Hematopoietic multipotent progenitor cell treated with erythropoietin and hydrocortisone succinate and interleukin-3 and kit ligand, for 17 days (in vitro differentiated cells): ENCODE results near the gene CROCC2.
"Not testable (repeated sequence)": the region's sequence is repeated elsewhere in the genome, so short reads cannot be mapped to it uniquely, and the experiment has no call there.

Source experiments
- DNase-seq: peaks from one replicate; pipeline ENCODE4 v3.0.0-alpha.2; 2015; ENCODE audit warnings: low spot score

Gene CROCC2

DNA sequence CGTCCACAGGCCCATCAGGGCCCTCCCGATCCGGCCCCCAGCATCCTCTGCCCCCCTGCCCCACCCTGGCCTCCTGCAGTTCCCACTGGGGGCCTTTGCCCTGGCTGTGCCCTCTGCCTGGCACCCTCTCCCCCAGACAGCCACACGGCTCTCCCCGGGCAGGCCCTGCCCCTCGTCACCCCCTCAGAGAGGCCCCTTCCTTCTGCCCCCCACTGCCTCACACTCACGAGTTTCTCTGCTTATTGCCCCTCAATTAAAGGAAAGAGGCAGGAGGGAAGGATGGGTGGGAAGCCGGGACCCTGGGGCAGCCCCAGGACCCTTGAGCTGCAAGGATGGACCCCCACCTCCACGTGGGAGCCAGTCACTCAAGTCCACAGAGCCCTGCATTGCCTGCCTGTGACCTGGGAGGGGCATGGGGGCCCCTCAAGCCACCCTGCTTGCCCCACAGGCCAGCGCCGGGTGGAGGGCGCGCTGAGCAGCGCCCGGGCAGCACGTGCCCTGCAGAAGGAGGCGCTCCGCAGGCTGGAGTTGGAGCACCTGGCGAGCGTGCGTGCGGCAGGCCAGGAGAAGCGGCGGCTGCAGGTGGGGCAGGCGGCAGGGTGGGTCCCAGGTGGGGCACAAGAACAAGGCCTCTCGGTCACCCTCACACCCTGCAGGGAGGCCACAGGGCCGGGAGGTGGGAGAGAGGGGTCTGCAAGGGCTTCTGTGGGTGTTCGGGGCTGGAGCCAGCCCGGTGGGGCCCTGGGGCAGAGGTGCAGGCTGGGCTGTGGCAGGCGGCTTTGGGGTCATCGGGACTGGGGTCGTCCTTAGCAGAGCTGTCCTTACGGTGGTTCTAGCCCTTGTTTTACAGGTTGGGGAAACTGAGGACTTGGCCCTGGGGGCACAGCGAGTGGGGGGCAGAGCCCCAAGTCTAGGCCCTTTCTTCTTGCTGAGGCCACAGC lies 61.8 kb downstream of the CROCC2 start:
- DNase-seq: no peak

DNA sequence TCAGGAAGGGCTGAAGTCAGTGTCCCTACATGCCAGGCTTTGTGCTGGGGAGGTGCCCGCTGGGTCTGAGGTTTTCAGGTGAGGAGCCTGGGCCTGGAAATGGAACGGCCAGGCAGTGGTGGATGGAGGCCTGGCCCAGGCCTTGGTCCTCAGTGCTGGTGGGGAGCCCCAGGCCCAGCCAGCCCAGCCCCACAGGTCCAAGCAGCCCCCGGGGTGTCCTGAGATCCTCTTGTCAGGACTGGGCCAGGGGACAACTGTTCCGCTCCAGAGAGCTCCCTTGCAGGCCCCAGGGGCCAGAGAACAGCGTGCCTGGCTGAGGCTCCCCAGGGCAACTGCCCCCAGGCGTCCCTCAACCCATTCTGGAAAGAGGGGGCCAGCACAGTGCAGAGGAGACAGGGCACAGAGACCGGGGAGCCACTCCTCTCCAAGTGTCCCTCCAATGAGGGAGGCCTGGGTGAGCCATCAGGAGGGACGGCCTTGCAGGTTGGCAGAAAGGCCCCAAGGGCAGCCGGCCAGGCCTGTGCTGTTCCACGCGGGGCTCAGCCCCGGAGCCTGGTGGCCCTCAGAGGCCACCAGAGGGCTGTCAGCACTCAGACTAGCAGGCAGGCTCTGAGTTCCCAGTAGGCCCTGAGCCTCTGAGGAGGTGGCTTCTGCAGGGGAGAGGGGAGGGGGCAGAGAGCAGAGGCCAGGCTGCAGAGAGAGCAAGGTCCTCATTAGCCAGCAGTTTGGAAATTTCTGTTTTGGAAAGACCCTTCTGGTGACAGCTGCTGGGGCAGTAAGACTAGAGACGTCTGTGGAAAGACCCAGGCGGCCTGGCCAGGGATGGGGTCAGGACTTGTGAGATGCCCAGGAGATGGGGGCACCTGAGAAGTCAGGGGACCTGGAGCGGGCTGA lies 62.8 kb downstream of the CROCC2 start:
- DNase-seq: no peak

DNA sequence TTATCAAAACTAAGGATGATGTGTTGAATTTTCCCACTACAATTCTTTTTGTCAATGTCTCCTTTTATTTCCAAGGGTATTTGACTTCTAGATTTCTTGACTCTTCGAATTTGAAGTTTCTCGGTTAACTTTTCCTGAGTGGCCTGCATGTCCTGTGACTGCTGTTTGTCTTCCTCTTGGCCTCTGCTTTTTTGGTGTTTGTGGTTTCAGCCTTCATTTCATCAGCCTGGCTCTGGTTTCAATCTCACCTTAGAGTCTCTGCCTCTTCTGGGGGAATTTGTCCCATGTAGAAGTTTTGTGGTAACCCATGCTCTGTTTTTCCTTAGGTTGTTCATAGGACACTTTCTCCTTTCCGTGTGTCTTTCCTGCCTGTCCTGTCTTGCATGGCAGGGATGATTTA lies 64.0 kb downstream of the CROCC2 start:
- no peak for DNase-seq

DNA sequence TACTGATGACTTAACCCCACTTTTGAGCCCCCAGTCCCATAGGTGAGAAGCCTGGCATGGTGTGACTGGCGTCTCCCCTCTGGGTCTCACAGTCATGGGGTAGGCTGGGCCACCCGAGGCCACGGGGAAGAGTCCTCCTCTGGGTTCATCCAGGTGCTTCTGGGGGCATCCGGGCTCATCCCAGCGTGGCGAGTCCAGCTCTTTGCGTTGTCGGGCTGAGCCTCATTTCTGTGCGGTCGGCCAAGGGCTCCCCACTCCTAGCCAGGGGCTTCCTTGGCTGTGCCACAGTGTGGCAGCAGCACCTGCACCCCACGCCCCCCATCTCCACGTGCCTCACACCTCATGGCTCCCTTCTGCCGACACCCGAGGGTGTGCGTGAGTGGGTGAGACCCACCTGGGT lies 64.7 kb downstream of the CROCC2 start:
- no peak for DNase-seq

DNA sequence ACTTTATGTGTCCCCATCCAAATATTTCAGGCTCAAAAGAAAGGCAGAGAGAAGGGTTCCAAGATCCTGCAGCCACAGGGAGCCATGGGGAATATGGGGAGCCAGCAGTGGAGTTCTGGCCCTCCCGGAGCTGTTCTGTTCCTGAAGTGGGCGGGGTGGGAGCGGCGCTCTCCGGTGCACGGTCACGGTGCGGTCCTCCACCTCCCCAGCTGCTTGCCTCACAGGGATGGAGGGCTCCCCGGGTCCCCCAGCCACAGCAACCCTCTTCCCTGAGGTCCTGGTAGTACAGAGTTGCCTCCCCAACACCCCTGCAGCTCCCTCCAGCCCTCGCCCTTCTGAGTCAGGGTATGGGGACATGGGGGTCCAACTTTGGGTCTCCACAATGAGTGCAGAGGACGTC lies 66.1 kb downstream of the CROCC2 start:
- no peak for DNase-seq

DNA sequence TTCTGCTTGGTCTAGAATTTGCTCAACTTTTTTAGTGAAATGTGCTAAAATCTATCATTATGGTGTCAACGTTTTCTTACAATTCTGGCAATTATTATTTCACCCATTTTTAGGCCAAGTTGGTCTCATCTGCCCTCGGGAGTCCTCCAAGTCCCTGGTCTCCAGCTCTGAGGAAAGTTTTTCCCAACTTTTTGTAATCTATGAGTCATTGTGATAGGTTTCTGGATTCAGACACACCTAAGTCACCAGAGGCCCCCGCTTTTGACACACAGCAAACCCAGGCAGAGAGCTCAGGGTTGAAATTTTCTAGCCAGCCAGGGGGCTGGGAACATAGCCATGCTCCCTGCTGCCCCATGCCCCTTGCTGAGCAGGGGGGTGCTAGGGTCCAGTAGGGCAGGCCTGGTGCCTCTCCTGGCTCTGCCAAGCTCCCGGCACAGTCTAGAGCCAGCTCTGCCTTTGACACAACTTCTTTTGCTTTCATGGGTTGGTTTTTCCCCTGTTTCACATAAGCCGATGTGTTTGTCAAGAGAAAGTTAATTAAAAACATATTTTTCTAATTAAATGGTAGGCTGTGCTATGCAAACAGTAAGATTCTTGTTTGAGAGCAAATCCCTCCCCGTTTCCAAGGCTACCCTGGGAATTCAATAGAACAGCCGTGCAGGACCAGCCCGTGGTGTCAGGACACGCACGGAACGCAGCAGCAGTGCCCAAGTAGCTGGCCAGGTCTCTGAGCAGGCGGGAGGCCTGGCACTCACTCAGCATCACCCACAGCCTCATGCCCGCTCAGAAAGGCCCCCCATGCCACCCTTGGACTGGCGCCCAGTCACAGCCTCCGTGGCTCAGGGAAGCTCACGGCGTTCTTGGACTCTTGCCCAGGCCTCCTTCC lies 66.7 kb downstream of the CROCC2 start:
- DNase-seq: no peak

DNA sequence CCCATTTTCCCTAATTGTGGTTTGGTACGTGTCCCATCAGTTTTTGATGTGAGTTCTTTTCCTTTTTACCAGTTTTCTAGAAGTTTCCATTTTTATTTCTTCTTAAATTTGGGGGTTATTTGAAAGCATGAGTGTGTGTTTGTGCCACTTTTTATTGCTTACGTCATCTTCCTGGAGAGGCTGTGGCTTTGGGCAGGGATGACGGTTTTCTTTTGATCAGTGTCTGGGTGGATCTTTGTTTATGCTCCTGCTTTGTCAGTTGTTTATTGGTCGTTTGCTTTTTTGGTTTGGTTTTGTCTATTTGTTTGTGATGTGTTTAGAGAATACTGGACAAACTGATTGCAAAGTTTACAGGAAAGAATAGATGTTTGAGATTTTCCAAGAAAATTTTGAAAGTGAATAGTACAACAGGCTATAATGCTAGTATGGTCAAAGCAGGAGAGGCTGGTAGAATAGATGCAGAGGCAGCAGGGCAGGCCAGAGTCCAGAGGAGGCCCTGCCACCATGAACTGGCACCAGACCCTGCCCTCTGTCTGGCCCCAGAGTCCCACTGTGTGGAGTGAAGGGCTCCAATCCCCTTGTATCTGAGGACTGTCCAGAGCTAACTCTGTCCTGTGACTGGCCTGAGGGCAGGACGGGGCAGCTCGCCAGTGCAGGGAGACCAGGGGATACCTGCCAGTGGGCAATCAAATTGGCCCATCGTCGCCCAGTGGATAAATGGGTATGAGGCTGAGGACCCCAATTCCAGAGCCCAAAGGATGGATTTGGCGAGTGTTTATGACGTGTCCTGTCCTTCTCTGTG lies 68.8 kb downstream of the CROCC2 start:
- no peak for DNase-seq

DNA sequence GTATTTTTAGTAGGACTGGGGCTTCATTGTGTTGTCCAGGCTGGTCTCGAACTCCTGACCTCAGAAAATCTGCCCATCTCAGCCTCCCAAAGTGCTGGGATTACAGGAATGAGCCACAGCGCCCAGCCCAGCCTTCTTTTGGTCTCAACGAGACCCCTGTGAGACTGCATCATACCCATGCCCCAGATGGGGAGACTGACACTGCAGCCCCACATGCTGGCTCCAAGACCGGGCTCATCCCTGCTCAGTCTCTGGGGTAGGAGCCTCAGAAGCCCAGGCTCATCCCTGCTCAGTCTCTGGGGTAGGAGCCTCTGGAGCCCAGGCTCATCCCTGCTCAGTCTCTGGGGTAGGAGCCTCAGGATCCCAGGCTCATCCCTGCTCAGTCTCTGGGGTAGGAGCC lies 69.8 kb downstream of the CROCC2 start:
- not testable (repeated sequence) for DNase-seq

DNA sequence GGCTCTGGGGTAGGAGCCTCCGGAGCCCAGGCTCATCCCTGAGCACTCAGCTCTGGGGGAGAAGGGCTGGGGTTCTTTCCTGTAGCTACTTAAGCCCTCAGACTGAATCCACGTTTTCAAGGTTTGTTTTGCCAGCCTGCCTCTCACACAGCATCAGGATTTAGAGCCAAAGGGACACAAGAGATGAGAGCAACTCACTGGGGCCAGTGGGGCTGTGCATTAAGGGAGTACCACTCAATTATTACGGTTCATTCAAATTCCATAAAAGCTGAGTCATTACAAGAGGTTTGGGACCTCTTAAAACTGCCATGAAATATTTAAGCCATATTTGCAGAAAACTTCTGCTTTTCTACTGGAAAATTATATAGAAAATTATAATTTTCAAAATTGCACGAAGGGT lies 75.1 kb downstream of the CROCC2 start:
- DNase-seq: no peak

DNA sequence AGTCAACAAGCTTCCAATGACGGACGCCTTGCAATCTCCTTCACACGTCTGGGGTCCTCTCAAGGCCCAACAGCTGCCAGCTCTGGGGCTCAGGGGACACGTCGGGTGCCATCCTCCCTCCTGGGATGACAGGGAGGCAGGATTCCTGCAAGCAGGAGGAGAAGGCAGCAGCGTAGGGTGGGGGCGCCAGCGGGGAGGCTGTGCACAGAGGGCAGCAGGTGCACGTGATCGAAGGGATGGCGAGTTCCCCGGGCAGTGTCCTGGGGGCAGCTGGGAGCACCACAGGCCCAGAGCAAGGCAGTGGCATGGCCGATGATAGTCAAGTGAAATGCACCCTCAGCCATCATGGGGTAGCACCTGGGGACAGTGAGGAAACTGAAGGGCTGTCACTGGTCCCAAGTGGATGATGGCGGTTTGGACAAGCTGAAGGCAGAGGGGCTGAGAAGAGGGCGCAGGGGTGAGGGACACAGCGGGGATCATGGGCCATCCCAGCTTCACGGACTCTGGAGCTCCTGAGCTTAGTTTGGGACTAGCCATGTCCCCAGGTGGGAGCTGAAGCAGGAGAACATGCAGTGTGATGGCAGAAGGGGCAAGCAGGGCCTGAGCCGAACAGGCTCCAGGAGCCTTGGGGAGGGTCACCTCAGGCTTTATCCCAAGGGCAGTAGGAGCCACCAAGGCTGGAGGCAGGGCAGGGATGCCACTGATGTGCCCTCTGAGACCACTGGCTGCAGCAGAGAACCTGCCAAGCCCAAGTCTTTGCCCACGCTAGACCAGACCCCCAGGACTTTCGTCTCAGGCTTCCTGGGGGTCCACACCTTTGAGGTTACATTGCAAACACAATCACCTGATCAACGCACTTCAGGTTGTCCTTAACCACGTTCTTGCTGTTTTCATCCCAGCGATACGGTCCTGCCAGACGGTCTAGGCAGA lies 76.0 kb downstream of the CROCC2 start:
- no peak for DNase-seq

DNA sequence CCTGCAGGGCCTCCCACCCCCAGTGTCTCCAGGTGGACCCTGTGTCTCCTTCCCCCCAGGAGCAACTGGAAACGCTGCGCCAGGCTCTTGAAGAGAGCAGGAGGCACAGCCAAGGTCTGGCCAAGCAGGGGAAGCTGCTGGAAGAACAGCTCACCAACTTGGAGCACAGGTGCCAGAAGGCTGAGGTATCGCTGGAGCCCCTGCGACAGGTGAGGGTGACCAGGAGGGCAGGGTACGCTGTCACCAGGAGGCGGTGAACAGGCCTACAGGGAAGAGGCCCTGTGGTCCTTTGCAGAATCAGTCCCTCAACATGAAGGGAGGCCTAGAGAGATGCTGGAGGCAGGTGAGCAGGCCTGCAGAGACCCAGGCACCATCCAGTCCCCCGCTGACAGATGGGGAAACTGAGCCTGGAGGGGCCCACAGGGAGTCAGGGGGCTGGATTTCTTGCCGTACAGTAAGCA lies 76.7 kb downstream of the CROCC2 start:
- DNase-seq: no peak

DNA sequence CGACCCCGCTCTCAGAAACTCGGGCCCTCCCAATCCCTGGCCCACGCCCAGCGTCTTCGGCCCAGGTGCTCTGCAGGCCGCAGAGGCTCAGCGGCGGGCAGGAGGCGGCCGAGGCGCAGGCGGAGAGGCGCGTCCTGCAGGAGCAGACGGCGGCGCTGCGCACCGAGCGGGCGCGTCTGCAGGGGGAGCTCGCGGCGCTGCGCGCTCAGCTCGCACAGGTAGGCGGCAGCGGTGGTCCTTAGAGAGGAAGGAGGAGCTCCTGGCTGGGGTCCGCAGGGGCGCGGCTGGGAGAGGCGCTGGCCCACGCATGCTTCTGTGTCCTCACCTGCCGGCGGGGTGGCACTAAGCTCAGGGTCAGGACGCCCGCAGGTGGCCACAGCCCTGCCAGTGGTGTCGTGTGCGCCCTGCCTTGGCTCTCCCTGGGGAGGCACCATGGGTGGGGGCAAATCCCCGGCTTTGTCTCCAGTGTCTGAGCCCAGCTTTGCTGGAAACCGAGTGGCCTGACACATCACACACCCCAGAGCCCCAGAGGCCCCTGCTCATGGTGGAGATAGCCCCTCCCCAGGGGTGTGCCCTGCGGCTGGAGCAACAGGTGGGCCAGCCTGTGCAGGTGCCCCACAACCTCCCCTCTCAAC lies 77.3 kb downstream of the CROCC2 start:
- no peak for DNase-seq

DNA sequence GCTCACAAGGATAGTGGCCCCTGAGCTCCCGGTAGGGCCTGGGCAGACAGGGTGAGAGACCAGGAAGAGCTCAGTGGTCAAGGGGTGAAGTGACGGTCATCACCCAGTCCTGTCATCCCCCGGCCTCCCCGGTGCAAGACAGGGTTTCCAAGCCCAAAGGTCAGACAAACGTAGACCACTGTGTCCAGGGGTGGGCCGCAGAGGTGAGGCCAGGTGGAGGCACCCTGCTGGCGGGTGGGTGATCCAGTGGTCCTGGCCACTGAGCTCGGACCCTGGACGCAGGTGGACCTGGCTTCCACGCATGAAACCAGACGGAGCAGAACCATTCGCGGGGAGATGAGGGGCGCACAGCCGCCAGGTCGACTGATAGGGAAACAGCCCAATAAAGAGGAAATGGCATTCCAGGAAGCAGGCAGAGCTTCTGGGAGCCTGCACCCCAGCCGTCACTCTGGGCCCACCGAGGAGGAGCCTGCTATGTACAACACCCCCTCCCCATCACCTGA lies 77.9 kb downstream of the CROCC2 start:
- no peak for DNase-seq

DNA sequence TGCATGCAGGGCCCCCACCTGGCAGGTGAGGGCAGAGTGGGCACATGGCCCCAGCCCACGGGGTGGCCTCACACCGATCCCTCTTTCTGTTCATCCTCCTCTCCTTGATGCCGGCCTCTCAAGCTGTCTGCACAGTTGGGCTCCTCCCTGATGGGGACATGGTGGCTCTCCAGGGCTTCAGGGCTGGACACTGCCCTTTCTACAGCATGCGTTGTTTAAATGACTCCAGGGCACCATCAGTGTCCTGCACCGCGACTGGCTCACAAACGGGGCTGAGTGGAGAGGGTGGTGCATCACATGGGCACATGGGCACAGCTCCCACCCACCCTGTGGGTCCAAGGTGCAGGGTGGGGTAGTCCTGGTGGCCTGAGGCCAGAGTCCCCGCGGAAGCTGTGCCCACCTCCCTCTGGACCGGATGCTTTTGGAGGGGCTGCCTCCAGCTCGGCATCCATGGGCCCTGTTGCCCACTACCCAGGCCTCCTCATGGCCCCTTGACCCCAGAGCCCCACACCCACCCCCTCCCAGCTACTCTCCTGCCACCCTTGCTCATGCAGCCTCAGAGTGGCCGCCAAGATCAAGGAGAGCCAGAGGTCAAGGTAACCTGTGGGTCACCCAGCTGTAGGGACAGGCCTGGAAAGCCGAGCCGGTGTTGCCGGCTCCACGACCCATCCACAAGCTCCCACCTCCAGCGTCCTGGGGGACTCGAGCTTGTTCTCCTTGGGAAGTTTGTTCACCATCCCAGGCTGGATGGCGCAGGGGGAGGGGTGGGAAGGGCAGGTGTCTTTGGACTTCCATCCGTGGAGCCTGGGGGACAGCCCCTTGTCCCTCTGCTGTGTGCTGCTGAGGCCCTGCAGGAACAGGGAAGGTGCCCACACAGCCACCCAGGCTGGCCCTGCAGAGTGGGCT lies 80.0 kb downstream of the CROCC2 start:
- DNase-seq: no peak

DNA sequence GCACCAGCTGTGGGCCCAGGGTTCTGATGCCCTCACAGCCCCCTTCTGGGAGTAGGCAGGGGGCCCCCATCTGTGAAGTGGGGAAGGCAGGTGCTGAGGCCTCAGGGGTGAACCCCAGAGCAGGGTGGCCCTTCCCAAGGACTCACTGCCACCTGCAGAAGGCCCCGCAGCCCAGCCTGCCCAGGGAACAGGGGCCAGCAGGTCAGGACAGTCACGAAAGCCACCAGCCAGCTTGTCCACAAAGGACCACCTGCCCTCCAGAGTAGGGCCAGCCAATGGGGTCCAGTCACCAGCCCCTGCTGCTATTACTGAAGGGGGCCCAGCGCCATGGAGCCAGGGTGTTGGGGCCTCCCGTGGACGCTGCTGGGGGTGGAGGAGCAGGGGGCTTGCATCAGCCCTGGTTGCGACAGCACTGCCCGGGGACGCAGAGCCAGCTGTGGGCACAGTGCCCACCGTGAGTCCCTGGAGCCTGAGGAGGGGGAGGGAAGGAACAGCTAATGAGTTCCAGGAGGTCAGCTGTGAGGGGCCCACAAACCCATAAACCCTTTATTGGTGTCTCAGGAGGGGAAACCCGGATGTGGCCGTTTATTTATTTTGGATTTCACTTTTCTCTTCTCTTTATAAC lies 80.8 kb downstream of the CROCC2 start:
- DNase-seq: no peak

DNA sequence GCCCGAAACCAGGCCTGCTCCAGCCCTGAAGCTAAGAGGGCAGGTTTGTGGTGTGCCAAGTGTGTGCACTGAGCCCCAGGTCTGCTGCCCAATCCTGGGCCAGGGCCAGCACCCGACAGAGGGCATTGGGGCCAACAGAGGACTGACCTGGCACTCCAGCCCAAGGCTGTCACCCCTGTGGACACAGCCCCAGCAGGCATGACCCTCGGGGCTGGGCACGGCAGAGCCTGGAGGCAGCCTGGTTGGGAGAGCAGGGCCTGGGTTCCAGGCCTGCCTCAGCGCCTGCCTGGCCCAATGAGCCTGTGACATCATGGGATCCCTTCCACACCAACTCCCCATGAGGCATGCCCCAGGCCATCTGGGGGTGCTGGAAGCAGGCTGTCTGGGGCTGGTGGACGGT lies 81.5 kb downstream of the CROCC2 start:
- DNase-seq: no peak

DNA sequence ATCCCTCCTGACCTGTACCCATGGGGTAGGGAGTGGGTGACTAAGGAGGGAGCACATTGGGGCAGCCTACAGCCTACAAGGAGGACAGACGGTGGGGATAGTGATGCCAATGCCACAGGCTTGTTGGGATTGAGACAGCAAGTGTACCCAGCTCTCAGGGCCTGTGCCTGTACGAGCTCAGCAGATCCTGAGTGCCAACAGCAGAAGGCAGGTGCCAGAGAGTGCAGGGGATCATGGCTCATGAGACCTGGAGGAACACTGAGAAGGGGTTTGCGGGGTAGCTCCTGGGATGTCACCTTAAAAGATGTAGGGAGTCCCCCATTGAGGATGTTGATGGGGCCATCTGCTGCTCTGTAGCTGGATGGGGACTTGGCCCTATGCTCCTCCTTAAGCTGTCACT lies 82.0 kb downstream of the CROCC2 start:
- DNase-seq: no peak
